HG03565 (cell line): ENCODE measurements around the gene AMPD3.

Source experiments
- ATAC-seq: cut with Tn5 transposase; IDR thresholded peaks from one replicate; pipeline ENCODE4 v1.9.1; 2021; ENCODE audit warnings: mild to moderate bottlenecking, moderate library complexity; ENCODE audit not compliant: unreplicated experiment

Gene AMPD3

DNA sequence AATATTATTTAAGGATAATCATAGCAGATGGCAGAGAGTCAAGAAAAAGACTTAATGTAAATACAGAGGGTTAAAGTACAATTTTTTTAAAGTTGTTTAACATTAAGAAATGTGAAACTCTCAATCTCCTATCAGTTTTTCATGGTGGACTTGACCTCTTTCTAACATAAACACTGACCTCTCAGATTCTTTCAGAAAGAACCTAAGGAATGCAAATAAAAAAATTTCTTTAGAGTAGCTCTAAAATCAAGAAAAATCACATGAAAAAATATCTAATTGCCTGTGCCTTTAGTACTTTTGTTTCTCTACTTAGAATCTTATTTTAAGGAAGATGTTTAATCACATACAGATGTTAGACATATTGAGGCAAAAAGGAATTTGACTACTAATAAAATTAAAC lies 73.1 kb downstream of the AMPD3 start:
- no peak for ATAC-seq

DNA sequence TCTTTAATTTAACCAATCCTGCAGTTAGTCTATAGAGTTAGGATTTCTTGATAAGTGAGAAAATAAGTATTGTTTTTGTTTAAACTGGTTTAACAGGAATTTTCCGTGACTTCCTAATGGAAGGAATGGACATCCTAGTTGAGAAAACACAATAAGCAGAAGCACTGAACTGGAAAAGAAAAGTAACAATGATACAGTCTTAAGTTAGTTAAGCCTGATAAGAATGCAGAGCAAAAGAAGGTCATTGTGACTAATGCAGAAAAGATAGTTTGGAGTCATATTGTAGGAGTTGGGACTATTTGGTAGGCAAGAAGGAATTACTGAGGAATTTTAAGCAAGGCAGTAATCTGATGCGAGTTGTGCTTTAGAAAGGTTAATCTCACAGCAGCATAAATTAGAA lies 74.2 kb downstream of the AMPD3 start:
- ATAC-seq: no peak

DNA sequence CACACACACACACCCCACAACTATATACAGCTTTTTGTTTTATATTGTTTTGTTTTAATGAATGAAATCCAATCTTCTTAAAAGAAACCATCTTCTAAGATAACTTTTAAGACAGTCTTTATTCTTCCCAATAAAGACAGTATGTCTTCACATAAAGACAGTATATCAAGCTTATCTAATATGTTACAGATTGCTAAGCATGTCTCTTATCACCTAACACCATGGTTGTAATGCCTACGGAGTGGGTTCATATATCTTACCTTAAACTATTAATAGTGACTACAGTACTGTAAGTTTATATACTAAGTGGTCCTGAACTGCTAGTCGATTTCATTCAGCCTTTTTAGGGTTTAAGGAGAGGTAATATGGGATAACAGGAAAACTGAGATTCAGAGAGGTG lies 77.5 kb downstream of the AMPD3 start:
- ATAC-seq: no peak

DNA sequence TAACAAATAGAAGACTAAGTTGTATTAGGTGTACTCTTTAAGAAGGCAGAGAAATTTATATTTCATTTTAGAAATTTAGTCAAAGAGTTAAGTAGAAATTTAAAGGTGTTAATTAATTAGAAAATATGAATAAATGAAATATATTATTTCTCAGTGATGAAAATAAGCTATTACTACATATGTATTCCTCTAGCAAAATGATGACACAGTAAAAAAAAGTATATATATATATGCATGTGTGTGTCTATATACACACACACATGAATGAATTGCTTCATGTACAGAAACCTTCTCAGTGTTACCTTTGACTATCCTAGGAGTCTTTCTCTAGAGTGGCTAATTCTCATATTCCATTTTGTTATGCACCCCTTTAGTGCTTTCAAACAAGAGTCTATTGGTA lies 78.3 kb downstream of the AMPD3 start:
- no peak for ATAC-seq

DNA sequence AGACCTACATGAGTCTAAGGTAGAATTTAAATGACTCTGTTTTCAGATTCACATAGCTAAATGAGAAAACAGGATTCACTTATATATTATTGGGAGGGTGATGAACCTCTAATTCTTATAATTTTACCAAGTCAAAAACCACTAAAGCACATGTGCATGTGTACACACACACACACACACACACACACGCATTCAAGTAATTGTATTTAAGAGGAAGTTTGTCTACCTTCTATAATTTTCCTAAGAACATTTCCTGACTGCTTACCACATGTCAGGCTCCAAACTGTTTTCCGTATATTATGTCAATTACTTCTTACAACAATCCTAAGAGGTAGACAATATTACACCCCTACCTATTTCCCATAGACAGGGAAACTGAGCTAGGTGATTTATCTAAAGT lies 79.3 kb downstream of the AMPD3 start:
- no peak for ATAC-seq

DNA sequence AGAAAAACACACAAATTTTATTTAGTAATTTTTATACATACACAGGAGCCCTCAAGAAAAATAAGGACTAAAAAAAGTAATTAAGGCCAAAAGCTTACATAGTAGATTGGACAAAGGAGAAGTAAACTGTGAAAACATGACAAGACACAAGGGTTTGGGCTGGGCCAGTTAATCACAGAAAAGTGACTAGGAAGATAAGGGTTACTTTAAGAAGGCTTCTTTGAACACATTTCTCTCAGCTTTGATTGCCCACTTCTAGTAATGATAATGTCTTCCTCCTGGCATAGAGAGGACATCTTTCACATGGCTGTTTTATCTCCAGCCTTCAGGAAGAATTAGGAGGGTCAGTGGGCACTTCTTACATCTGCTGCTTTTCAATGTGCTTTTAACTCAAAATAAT lies 82.5 kb downstream of the AMPD3 start:
- ATAC-seq: no peak

DNA sequence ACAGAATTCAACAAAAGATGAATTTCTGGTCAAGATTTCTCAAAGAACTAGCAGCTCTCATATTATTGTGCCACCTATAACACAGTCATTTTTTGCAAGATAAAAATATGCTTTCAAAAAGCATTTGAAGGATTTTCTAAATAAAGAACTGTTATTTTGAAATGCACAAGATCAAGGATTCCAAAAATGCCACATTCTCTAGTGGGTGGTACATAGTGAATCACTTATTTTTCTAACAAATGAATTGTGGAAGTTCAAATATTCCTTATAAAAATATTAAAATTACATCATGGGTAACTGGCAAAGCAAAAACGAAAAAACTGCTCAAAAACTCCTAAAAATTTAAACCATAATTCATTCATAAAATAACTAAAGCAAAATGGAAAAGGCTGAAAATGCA lies 83.9 kb downstream of the AMPD3 start:
- no peak for ATAC-seq

DNA sequence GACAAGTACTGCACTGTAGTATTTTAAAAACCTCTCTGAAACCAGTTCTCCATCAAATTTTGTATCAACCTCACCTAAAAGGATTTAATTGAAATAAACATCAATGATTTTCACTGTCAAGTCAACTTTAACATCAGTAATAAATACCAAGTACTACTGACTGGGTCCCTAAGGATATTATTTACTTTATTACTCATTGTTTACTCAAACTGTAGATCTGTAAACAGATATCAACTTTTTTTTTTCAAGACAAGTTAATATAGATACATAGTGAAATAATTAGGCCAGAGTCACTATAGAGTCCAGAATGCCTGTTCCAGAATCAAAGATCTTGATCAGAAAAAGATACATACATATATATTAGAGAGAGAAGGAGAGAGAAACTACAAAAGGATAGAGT lies 84.3 kb downstream of the AMPD3 start:
- no peak for ATAC-seq

DNA sequence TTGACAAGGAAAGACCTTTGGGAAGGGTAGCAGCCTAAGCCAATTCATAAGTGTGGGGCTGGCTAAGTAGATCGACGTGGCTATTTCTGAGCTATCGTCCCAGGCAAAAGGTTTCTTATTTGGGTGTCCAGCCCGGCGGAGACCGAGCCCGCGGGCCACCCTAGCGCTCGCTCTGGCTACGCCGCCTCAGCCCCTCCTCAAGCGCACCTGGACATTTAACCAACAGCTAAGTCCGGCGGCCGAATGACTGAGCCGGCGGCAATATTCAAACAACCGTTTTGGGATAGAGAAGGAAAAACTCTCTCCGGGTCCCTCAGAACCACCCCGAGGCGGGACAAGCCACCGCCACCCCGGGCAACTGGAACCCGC lies 85.5 kb downstream of the AMPD3 start:
- peak; percentile 11 for ATAC-seq

DNA sequence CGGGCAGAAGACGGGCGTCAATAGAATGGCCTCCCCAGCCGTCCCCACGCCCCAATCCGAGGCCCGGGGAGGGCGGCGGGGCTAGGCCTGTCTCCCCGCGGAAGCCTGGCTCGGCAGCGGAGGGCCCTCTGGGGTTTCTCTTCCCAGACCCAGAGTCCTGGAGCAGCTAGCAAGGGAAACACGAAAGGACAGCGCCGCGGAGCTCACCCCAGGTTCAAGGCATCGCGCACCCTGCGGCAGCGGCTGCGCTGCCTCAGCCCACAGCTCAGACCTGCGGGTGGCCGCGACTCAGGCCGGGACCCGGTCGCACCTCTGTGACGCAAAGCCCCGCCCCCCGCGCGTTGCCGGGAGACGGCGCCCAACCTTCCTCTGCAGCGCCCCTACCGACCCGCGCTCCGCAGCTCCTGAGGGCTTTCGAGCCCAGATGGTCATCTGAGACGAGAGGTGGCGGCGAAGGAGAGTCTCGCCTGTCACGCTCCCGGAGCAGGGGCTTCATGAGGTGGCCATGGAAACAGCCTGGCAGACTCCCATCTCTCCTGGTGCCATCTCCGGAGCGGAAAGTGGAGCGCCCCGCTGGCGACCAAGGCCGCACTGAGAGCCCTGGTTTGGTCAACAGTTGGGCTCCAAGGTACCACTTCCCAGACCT lies 86.0 kb downstream of the AMPD3 start, which contains the start of gene RNF141:
Gene RNF141, minus strand, starts transcription at position 273 of the 646 bp plus-strand sequence. CDS start 7,029 bp downstream, outside the sequence.
- peak; percentile 93 for ATAC-seq

DNA sequence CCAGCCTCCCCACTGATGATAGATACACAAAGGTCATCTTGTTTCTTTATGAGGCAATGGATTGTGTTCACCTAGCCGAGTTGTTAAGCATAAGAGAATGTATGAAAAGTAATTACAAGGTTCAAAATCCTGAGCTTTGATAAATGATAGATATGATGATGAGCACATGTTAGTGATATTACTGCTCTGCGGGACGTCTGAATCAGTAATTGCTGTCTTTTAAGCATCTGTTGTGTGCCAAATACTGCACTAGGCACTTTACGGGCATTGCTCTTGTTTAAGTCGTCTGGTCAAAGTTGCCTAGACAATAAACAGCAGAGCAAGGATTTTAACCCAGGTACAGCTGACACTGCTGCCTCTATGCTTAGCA lies 86.5 kb downstream of the AMPD3 start:
- ATAC-seq: no peak

DNA sequence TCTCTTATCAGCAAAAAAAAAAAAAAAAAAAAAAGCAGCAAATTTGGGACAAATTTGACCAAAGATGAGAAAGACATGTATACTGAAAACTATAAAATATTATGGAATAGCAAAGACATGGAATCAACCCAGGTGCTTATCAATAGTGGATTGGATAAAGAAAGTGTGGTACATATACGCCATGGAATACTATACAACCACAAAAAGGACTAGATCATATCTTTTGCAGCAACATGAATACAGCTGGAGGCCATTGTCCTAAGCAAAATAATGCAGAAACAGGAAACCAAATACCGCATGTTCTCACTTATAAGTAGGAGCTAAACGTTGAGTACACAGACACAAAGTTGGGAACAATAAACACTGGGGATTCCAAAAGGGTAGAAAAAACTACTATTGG lies 87.7 kb downstream of the AMPD3 start:
- no peak for ATAC-seq

DNA sequence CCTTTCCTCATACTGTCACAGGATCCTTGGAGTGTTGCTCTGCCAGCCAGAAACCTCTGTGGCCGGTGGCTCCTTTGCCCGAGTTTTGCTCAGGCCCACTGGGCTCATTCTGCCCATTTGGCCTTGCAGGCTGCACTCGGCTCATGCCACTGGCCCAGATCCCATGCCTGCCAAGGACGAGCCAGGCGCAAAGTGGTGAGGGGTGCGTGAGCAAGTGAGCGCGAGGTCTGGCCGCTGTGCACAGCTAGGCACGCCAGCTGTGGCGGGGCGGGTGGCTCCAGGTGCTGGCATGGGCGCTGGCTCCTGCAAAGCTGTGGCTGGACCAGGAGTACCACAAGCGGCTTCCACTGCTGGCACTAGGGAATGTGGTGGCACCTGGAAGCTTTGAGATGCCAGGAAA lies 88.7 kb downstream of the AMPD3 start:
- ATAC-seq: no peak

DNA sequence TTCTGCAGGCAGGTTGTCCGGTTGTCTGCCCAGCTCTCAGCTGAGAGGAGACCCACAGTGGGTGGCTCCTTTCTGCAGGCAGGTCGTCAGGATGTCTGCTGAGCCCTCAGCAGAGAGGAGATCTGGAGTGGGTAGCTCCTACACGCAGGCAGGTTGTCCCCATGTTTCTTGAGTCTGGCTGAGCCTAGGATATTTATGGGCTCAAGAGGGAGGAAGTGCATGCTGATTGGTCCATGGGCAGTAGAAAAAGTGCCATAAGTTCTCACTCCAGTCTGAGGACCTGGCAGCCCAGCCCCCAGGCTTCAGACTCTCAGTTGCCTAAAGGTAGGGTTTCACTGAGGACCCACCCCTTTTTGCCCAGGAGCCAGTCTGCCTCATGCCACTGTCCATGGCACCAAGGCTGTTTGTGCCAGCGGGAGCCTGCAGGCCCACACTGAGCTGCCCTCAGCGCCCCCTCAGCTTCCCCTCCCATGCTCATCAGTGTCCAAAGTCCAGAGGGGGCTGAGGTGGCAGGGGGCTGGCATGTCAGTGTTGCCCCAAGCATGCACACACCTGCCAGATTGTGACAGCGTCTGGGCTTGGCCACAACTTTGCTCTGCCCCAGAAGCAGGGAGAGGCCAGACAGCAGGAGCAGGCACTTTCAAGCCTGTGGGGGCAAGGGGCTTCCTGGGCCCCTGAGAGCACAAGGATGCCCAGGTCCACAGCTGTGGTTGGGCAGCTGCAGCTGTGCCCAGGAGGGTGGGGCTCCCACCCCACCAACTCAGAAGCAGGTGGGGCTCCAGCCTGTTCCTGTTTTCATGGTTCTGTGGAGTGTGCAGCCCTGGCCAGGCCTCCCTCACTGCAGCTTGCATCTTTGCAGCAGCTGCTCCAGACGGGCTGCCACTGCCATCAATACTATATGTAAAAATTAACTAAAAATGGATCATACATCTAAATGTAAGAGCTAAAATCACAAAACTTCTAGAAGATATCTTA lies 89.7 kb downstream of the AMPD3 start:
- ATAC-seq: no peak

DNA sequence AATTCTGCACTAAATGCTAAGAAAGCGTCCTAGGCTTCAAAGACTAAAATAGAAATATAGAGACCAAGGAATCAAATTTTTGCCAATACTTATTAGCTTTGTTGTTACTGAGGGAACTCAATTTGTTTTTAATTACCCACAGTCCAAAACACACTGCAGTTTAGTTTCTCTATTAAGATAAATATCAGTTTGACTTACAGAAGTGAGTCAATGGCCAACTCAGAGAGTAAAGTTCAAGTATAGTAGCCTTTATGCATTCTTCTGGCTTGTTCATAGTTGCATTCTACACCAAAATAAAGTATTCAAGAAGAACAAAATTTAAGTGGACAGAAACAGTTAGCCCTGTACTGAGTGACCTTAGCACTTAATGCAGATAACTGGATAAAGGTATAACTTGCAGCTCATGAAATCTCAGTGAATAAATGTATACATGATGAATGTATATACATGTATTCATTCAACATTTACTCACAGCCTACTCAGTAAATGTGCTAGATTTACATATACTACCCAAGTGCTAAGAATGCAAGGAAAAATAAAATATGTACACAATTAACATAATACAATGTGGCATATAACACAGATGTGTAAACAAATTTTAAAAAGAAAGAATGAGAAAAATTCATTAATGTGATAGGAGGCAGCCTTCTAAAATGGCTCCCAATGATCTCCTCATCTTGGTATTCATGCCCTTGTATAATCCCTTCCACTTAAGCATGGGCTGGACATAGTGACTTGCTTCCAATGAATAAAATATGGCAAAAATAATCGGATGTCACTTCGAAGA lies 95.6 kb downstream of the AMPD3 start:
- no peak for ATAC-seq

DNA sequence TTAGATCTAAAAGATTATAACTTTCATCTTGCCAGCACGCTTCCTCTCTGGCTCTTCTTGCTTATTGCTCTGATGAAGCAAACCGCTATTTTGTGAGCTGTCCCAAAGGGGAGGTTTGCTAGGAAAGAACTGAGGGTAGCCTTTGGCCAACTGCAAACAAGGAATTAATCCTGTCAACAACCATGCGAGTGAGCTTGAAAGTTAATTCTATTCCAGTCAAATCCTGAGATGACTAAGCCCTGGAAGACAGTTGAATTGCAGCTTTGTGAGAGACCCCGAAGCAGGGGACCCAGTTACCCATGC lies 96.2 kb downstream of the AMPD3 start:
- ATAC-seq: no peak

DNA sequence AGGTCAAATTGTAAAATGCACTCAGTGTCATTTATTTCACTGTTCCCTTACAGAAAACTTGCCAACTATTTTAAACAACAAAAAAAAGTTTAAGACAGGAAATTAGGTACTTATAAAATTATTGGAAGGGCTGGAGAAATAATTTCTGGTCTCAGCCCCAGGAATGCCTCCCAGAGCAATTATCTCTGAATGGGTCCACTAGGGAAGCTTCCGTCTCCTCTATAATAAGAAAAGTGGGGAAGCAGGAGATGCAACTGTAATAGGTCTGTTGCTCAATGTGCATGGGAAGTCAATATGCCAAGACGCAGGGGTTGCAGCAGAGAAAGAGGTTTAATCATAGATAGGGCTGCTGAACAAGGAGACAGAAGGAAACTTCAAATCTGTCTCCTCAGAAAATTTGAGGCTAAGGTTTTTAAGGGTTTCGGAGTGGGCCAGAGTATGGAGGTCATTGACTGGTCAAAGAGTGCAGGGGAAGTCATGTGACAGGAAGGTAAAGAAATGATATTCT lies 96.8 kb downstream of the AMPD3 start:
- no peak for ATAC-seq

DNA sequence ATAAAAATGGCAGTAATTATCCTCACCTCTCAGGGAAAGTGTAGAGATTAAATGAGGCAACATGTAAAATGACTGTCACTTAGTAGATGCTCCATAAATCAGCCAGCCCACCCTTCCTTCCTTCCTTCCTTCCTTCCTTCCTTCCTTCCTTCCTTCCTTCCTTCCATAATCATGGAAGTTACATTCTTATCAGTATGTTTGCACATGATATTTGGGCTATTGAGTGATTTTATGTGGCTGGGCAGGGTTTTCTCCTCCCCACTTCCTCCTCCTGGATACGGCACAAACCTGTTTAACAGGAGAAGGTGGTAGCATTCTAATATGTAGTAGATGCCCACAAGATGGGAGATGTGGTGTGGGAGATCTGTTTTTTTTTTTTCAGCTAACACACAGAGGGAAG lies 101.5 kb downstream of the AMPD3 start:
- no peak for ATAC-seq
